Embryonic facial prominence (tissue), 1 donor: ENCODE measurements around the gene PFDN1.

Source experiments
- DNase-seq: peaks from one replicate; pipeline ENCODE4 v3.0.0-alpha.2; 2016; ENCODE audit errors: extremely low spot score

The PFDN1 gene

GRCh38 chr5:140259500-140259899, 43.4 kb downstream of the PFDN1 start:
- DNase-seq = no peak

DNA sequence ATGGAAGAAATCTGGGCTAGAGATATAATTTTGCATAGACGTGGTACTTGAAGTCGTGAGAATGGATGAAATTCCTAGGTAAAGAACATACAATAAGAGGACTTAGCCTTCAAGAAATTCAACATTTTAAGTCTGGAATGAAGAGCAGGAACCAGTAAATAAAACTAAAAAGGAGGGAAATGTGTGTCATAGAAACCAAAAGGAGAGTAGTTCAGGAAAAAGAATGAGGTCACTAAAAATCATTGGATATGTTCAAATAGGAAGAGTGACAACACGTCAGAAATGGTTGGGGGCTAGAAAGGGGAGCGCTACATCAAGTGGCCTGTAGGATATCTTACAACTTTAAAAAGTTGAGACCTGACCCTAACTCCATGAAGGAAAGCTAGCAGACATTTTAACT, 44.0 kb downstream of the PFDN1 start:
- no peak for DNase-seq

DNA sequence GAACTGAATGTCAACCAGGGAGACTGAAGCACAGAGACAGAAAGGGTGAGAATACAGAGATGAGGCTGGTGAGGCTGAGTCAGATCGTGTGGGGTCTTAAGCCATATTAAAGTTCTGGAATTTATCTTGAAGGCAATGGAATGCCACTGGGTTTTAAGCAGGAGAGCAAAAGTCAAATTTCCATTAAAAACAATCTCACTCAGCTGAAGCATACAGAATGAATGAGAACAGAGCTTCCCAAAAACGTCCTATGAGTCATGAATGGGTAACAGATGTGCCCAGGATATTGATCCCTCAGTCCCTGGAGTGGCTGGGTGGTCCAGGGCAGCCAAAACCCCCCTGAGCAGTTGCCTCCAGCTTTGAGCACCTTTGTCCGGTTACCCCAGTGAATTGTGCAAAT, 44.9 kb downstream of the PFDN1 start:
- DNase-seq = no peak

DNA sequence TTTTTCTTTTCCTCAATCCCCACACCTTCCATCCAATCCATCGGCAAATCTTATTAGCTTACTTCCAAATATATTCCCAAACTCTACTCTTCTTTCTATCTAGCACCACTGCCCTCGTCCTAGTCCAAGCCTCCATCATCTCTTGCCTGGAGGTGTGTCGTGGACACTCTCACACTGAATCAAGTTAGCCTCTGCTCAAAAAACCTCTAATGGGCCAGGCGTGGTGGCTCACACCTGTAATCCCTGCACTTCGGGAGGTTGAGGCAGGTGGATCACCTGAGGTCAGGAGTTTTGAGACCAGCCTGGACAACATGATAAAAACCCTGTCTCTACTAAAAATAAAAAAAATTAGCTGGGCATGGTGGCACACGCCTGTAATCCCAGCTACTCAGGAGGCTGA, 46.2 kb downstream of the PFDN1 start:
- no peak for DNase-seq

DNA sequence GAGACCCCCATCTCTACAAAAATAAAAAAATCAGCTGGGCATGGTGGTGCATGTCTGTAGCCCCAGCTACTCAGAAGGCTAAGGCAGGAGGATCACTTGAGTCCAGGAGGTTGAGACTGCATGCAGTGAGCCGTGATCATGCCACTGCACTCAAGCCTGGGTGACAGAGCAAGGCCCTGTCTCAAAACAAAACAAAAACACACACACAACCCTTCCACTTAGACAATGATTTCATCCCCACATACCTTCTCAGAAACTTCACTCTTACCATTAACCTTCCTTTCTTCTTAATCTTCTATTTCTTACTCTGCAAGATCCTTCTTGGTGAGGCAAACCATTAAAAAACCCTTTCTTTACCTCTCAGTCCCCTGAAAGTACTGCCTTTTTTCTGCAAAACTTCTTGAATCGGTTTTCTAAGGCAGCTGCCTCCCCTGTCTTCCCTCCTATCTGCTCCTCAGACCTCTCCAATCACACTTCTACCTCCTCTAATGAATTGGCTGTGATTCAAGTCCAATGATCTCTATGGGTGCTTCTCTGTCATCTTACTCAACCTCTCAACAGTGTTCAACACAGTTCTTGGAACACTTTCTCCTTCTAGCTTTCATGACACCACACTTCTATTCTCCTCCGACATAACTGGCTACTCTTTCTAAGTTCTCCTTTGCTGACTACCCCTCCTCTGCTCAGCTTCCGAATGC, 47.3 kb downstream of the PFDN1 start:
- DNase-seq = no peak

DNA sequence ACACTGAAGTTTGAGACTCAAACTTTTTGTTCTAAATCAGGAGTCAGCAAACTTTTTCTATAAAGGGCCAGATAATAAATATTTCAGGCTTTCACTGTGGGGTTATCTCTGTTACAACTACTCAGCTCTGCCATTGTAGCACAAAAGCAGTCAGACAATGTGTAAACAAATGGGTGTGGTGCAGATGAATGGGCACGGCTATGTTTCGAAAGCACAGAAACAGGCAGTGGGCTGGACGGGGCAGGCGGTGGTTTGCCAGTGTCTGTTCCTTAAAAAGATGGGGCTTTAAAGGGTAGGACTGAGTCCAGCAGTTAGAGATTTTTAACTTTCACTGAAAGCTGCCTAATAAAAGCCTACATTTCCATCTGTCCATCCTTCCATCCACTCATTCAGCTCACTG, 48.9 kb downstream of the PFDN1 start:
- DNase-seq = no peak

DNA sequence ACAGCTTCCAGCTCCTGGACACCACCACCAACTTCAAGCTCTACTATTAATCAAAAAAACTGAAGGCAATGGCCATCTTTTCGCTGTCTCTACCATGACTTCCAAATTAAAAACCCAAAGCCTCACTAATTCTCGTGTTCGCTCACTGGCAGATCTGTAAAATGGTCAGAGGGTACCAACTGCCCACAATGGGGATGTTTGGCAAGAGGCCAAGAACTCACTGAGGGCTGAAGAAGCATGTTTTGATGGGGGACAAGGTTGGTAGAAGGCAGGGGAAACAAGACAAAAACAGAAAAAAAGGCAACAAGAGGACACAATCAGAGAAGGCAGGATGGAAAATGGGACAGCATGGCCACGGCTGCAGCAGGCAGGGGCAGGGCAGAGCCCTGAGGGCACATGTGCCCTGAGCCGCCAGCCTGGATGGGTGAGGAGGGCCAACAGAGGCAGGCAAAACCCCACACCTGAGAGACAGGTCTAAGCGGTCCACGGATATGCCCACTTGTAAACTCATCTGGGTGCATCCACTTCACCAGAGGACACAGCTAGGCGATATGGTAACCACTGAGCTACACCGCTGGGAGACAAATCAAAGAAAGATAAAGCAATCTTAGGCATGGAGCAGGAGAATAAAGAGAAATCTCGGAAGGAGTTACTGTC, 50.3 kb downstream of the PFDN1 start:
- DNase-seq = no peak

GRCh38 chr5:140251527-140251973, 51.4 kb downstream of the PFDN1 start:
- DNase-seq = no peak

DNA sequence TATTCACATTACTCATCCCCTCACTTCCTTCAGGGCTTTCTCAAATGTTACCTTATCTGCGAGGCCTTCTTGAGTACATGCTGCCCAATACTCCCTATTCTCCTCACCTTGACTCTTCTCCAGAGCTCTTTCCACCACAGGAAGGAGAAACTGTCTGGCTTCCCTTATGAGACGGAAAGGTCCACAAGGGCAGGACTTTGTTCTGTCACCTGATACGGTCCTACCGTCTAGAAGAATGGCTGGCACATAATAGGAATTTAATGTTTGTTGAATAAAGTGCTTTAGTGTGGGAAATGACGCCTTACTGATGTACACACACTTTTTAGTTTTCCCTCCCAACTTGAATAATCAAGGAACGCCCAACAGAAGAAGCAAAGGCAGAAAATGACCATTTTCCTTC, 52.5 kb downstream of the PFDN1 start:
- DNase-seq = no peak

GRCh38 chr5:140249536-140249935, 53.4 kb downstream of the PFDN1 start:
- no peak for DNase-seq

- DNase-seq = no peak
Observed at GRCh38 chr5:140248414-140248813, 54.5 kb downstream of the PFDN1 start.

DNA sequence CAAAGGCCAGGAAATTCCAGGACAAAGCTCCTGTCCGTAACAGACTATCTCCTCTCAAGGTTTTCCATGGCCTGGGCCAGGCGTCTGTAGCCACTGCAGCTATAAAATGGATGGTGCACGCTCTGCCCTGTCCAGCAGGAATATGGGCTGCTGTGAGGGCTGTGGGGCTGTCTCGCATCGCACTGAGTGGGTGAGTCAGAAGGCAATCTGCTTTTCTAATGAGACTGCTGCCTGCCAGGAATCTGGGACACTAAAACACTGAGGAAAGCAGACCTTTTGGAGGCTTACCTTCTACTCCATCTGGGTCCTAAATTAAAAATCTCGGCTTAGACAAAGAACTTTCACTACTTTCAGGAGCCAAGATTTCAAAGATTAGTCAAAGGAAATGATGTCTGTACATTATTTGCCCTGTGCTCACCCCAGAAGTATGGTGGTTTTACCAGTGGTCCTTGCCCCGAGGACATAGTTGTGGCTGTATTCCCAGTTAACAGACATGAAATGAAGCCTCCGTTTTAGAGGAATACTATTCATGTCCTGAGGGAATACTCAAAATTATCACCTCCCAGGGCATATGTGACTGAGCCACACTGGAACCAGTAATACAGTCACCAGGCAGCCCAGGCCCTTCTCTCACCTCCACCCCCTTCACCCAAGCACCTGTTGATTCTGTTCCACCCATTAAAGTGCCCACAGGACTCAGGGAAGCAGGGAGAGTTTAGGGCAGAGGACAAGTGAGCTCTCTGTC, 56.4 kb downstream of the PFDN1 start:
- DNase-seq = no peak

DNA sequence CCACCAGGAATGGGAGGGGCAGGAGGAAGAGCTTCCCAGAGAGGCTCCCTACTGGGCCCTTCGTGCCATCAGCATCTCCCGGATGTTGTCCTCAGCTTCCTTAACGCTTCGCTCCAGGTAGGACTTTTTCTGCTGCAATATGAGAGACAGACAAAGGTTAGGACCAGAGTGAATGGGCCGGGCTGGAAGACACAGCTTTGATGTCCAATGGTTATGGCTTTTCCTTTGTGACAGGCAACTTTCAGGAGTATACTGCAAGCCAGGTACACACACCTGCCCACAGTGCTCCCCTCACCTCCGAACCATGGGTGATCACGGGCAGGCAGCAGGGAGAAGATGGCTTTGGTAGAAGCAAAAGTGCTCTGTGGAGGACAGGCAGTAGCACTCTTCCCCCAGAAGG, 57.0 kb downstream of the PFDN1 start:
- no peak for DNase-seq

DNA sequence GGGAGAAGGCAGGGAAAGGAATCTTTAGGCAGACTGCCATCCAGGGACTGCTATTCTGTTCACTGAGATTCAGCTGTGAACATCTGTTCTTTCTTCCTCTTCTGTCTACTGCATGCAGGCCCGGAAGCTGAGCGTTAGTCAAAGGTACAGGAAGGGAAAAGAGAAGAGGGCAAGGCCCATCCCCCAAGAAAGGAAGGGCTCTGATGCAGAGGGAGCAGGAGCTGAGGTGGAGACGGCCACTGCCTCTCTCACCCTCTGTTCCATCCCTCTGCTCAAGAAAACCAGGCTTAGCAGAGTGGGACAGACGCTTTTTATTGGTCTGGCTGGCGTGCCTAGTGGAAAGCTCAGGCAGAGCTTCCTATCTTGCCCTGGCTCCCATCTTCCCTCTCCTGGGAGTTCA, 57.6 kb downstream of the PFDN1 start:
- no peak for DNase-seq

DNA sequence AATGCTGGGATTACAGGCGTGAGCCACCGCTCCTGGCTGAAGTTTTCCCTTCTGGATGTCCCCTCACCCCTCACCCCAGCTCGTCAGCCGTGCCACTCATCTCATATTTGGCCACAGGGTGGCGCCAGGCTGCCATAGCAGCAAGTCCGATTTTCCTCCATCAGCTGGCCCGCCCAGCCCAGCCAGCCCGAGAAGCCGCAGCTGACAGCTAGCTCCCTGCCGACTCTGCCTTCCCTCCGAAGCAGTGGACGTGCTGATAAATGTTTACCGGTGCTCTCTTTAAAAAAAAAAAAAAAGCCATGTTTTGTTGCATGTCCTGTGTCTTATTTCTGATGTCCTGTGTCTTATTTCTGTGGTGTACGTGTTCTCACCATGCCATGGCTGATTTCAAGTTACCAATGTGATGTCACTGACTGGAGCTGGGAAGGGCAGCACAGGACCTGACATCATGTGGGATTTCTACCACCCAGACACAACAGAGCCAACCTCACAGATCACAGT, 58.3 kb downstream of the PFDN1 start:
- DNase-seq = peak; percentile 25

GRCh38 chr5:140243706-140244250, 59.1 kb downstream of the PFDN1 start:
- no peak for DNase-seq

DNA sequence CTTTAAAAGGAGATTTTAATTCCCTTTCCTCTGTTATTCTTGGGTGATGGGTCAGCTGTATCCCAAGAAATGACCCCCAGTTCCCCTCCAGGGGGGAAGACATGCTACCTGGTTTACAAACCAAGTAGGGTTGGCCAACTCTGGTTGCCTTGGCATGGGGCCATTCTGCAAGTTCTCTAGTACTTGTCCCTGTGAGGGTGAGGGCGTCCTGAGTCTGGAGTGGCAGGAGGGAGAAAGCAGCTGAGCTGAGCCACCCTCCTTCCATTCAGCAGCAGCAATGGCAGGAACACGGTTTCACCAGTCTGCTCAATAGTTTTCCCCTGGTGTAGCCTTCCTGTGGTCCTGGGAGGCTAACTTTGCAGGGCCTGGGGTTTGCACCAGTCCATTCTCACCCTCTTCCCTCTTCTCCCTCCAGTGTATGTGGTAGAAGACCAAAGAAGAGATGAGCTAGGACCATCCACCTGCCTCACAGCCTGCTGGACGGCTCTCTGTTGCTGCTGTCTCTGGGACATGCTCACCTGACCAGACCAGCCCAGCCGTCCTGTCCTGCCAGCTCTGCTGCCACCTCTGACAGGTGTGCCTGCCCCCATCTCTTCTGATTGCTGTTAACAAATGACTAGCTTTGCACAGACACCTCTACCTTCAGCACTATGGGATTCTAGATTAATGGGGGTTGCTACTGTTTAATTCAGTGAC, 59.9 kb downstream of the PFDN1 start:
- no peak for DNase-seq

- no peak for DNase-seq
Observed at GRCh38 chr5:140242099-140242498, 60.8 kb downstream of the PFDN1 start.

DNA sequence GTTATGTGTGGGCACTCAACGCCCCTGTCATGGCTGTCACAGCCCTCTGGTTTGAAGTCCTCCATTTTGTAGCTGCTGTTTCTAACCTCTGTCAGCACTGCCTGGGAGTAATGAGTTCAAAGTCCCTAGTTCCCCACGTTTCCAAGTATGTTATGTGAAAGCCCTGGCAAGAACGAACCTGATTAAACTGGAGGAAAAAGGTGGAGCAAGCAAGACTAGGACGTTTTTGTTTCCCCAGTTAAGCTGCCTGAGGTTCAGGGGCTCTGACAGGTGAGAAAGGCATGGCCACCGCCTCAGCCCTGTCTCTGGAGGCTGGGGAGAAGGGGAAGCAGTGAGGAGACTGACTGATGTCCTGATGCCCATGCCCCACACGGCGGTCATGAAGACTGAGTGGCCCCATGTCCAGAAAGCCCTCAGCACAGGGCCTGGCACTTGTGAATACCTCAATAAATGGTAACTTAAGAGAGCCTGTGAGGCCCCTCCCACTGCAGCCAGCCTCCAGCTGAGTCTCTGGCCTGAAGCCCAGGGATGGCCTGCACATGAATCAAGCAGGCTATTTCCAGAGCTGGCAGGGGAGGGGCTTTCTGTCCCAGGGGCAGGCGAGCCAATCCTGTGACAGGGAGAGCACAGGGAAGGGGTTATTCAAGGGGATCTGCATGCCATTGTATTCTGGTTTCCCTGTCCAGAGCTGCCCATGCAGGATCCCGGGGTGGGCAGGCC, 61.8 kb downstream of the PFDN1 start:
- peak; percentile 10 for DNase-seq

DNA sequence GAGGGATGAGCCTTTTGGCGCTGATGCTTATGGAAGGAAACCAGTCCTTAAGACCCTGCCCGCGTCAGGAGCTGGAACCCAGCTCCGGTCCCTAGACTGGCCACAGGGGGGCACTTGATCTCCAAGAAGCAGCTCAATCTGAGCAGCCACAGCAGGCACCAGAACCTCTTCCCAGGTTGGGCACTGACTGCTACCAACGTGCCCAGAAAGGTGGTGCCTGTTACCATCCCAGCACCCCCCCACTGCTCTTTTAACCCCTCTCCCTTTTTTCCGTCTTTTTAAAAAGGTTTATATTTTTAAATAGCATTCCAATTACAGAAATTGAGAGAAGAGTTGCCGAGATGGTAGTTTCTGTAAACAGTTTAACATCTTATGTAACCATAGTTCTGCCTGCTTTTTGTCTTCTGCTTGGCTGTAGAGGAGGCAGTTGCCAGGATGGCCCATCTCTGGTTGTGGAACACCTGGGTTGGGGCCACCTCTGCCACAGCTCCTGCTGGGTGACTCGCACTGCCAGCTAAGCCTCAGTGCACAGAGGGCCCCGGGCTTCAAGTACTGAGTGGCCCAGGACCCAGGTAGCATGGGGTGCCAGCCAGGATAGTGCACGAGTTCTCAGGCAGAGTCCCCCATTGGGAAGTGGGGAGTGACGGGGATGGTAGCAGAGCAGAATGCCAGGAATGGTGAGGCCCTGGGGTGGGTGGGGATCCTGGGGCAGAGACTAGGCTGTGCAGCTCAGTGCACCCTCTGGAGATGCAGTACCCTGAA, 62.8 kb downstream of the PFDN1 start:
- DNase-seq = no peak
